Measurements from ENCODE around the gene MADD. TPM values are rescaled to one million over a fixed set of nuclear protein-coding genes. Genes with fewer than 3 reads are reported as not detected.

The MADD gene
- total and polyA plus RNA-seq, 2 donors (not counting 3 experiments of a cell fraction or from before 2014, with no cell fraction given), result 35.3 to 36.8 TPM

GRCh38 chr11:47248304-47248663 lies 21.6 kb upstream of the MADD start:
- Histone ChIP-seq H3K79me2 (ENCODE audit: control insufficient read depth, insufficient read depth, low read length) (peaks cover 8% of the 10 kb centered on the region), H3K36me3 (ENCODE audit: control insufficient read depth in 2 of 2, extremely low read depth in 1 of 2, insufficient read depth in 2 of 2, low read length in 2 of 2) (peaks cover 0 to 16% of the 10 kb centered on the region in 2 experiments), H4K20me1 (replicated peaks; ENCODE audit: control insufficient read depth, extremely low read depth, insufficient read depth, low read length) (no peaks in the 10 kb centered on the region), H3K4me1 (ENCODE audit: control insufficient read depth, extremely low read depth, insufficient read depth, low read length) (peaks cover 13% of the 10 kb centered on the region), H2AFZ (ENCODE audit: low read depth, low read length) (peak overlapping the region; percentile 83), H3K4me2 (ENCODE audit: insufficient read depth, low read length) (peak overlapping the region; percentile 89), H3K9ac (replicated peaks; ENCODE audit: extremely low read depth, insufficient read depth, low read length) (peak overlapping the region; percentile 76), H3K9me3 (replicated peaks; ENCODE audit: control insufficient read depth, insufficient read depth, low read length) (no peaks in the 10 kb centered on the region), H3K27ac (ENCODE audit: insufficient read depth, low read depth, low read length) (peak overlapping the region; percentile 49), H3K4me3 (replicated peaks in 1 of 3; ENCODE audit: insufficient read depth in 1 of 3, low read depth in 1 of 3, low read length in 3 of 3) (peak overlapping the region; percentile 50 to 74 (median 68)), H3K9me1 (replicated peaks; ENCODE audit: control insufficient read depth, extremely low read depth, insufficient read depth, low read length) (no peaks in the 10 kb centered on the region), H3K27me3 (ENCODE audit: control insufficient read depth in 2 of 2, insufficient read depth in 2 of 2, low read length in 2 of 2) (no peaks in the 10 kb centered on the region)
- dilution Hi-C loops (cut with MboI; ENCODE audit: extremely low pct_ligation_motif_present, low sequenced_read_pairs) (no loop called here), intact Hi-C loops (cut with micrococcal nuclease) (loop anchor here (1.0 kb wide), 1 partner anchor 17 kb away; no protein-coding TSS in a partner anchor)
- TF ChIP-seq GATA2 (IDR thresholded peaks at IDR 0.05; ENCODE audit: insufficient read depth, insufficient read length, low read depth, low read length), result no peak
- no peak for TF ChIP-seq POLR2A (IDR thresholded peaks at IDR 0.05; ENCODE audit: low read depth, low read length)
- TF ChIP-seq, protein P1, sequence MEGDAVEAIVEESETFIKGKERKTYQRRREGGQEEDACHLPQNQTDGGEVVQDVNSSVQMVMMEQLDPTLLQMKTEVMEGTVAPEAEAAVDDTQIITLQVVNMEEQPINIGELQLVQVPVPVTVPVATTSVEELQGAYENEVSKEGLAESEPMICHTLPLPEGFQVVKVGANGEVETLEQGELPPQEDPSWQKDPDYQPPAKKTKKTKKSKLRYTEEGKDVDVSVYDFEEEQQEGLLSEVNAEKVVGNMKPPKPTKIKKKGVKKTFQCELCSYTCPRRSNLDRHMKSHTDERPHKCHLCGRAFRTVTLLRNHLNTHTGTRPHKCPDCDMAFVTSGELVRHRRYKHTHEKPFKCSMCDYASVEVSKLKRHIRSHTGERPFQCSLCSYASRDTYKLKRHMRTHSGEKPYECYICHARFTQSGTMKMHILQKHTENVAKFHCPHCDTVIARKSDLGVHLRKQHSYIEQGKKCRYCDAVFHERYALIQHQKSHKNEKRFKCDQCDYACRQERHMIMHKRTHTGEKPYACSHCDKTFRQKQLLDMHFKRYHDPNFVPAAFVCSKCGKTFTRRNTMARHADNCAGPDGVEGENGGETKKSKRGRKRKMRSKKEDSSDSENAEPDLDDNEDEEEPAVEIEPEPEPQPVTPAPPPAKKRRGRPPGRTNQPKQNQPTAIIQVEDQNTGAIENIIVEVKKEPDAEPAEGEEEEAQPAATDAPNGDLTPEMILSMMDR (IDR thresholded peaks at IDR 0.05; ENCODE audit: extremely low read depth in 1 of 2, insufficient read depth in 1 of 2, low read depth in 1 of 2, low read length in 2 of 2), result no peak
- no peak for TF ChIP-seq EZH2 (IDR thresholded peaks at IDR 0.05; ENCODE audit: borderline replicate concordance, low read depth, low read length, severe bottlenecking)
- no peak for TF ChIP-seq JUN (IDR thresholded peaks at IDR 0.05; ENCODE audit: borderline replicate concordance, insufficient read depth, insufficient read length, low read depth)
- no peak for TF ChIP-seq FOS (IDR thresholded peaks at IDR 0.05; ENCODE audit: borderline replicate concordance, insufficient read depth, low read length)
- TF ChIP-seq MAX (IDR thresholded peaks at IDR 0.05; ENCODE audit: insufficient read depth, insufficient read length), result no peak
- no peak for TF ChIP-seq POLR2AphosphoS5 (IDR thresholded peaks at IDR 0.05; ENCODE audit: insufficient read depth, low read depth, low read length)
- TF ChIP-seq MYC (IDR thresholded peaks at IDR 0.05; ENCODE audit: low read depth, low read length), result no peak
- TSS peak; percentile 64 for BruUV-seq (replicated peaks)
- ChIA-PET CTCF (interaction anchor here (0.8 to 2.3 kb wide), 12 partner anchors 9 to 126 kb away, joined by 3 to 38 read pairs (median 5); partner anchors contain the start of genes DDB2, NR1H3 and PACSIN3), POLR2A (interaction anchor here (0.6 to 1.9 kb wide), 6 partner anchors 11 to 34 kb away, joined by 3 to 15 read pairs (median 3); partner anchors contain the start of gene DDB2)
- no peak for FAIRE-seq
- no peak for DNase-seq (ENCODE audit: low read depth, low spot score)

All from endothelial cell of umbilical vein (primary cell).